Astrocyte (in vitro differentiated cells and primary cell): ENCODE data around the gene FAM227B. TPM values are rescaled to one million over a fixed set of nuclear protein-coding genes. Genes with fewer than 3 reads are reported as not detected.

ENCODE experiments used
- DNase-seq: peaks from one replicate; pipeline ENCODE4 v3.0.0-alpha.2; 2010; ENCODE audit warnings: low read depth
- FAIRE-seq: peaks from 2 replicates; lab custom pipeline; 2011; peaks lifted over from hg19 to GRCh38; lab: Jason Lieb, UNC
- H2AFZ ChIP-seq: 2 replicates; pipeline ENCODE4 v1.6.0; 2012; ENCODE audit warnings: low read depth, low read length, inconsistent platforms
- H3K27ac ChIP-seq: 2 replicates; pipeline ENCODE4 v1.5.1; 2011; ENCODE audit warnings: low read depth, low read length, inconsistent platforms
- H3K27me3 ChIP-seq: 2 replicates; pipeline ENCODE4 v1.6.0; 2011; ENCODE audit warnings: low read length, inconsistent platforms; ENCODE audit not compliant: insufficient read depth
- H3K36me3 ChIP-seq: 2 replicates; pipeline ENCODE4 v1.5.1; 2011; ENCODE audit warnings: low read length, inconsistent platforms; ENCODE audit not compliant: insufficient read depth
- H3K4me1 ChIP-seq: 2 replicates; pipeline ENCODE4 v1.5.1; 2011; ENCODE audit warnings: low read length, inconsistent platforms; ENCODE audit not compliant: insufficient read depth
- H3K4me2 ChIP-seq: 2 replicates; pipeline ENCODE4 v1.6.0; 2012; ENCODE audit warnings: low read length, inconsistent platforms
- H3K4me3 ChIP-seq: 2 replicates; pipeline ENCODE4 v1.5.1; 2011; ENCODE audit warnings: low read depth, mild to moderate bottlenecking, low read length, inconsistent platforms; ENCODE audit not compliant: insufficient read depth
- H3K79me2 ChIP-seq: 2 replicates; pipeline ENCODE4 v1.6.0; 2012; ENCODE audit warnings: mild to moderate bottlenecking, low read length, inconsistent platforms; ENCODE audit not compliant: insufficient read depth
- H3K9ac ChIP-seq: 2 replicates; pipeline ENCODE4 v1.6.0; 2012; ENCODE audit warnings: mild to moderate bottlenecking, low read length, inconsistent platforms
- H3K9me3 ChIP-seq: 2 replicates; pipeline ENCODE4 v1.5.1; 2012; ENCODE audit warnings: low read depth, mild to moderate bottlenecking, low read length, inconsistent platforms; ENCODE audit not compliant: insufficient read depth
- H4K20me1 ChIP-seq: 2 replicates; pipeline ENCODE4 v1.6.0; 2012; ENCODE audit warnings: low read length, inconsistent platforms; ENCODE audit not compliant: insufficient read depth
- H3K27ac Mint-ChIP-seq: one replicate; pipeline ENCODE4 v1.8.0; 2021; ENCODE audit warnings: mild to moderate bottlenecking, mixed read lengths; ENCODE audit not compliant: unreplicated experiment
- H3K27me3 Mint-ChIP-seq: one replicate; pipeline ENCODE4 v1.8.0; 2021; ENCODE audit warnings: low read depth, mixed read lengths; ENCODE audit not compliant: unreplicated experiment
- H3K36me3 Mint-ChIP-seq: one replicate; pipeline ENCODE4 v1.8.0; 2021; ENCODE audit warnings: low read depth, mixed read lengths; ENCODE audit not compliant: unreplicated experiment
- H3K4me1 Mint-ChIP-seq: one replicate; pipeline ENCODE4 v1.8.0; 2021; ENCODE audit warnings: low read depth, mixed read lengths; ENCODE audit not compliant: unreplicated experiment
- H3K4me3 Mint-ChIP-seq: one replicate; pipeline ENCODE4 v1.8.0; 2021; ENCODE audit warnings: mild to moderate bottlenecking, moderate library complexity, mixed read lengths; ENCODE audit not compliant: unreplicated experiment
- H3K9me3 Mint-ChIP-seq: one replicate; pipeline ENCODE4 v1.8.0; 2021; ENCODE audit warnings: mild to moderate bottlenecking, mixed read lengths; ENCODE audit not compliant: unreplicated experiment
- CTCF ChIP-seq: IDR thresholded peaks from 2 replicates; pipeline ENCODE4 v1.5.1; 2011; ENCODE audit warnings: low read depth, mild to moderate bottlenecking, inconsistent platforms, low read length, moderate library complexity; ENCODE audit not compliant: insufficient read depth
- EZH2 ChIP-seq: IDR thresholded peaks from 2 replicates; pipeline ENCODE4 v1.6.1; 2012; ENCODE audit warnings: mild to moderate bottlenecking, low read length, inconsistent platforms; ENCODE audit not compliant: insufficient read depth
- total RNA-seq: library from RNA; stranded (reverse); gene quantifications from 2 replicates; pipeline ENCODE4 v1.2.1, GENCODE V29; 2021

The FAM227B gene
- total RNA-seq, 1 donor from 2014 or later = 5.7 TPM

GRCh38 chr15:49423021-49423420, 197.6 kb downstream of the FAM227B start, which contains the start of gene FGF7:
TSS of gene FGF7 (plus strand) at chr15:49423242. CDS start at chr15:49424298, 1,056 bp downstream.
- no peak within 1 kb of the TSS for H2AFZ ChIP-seq
- no peak within 1 kb of the TSS for H3K4me3 ChIP-seq
- H3K4me2 ChIP-seq = peak within 1 kb of the TSS; percentile 8

GRCh38 chr15:49421991-49422390, 198.6 kb downstream of the FAM227B start:
- H3K4me3 ChIP-seq = no peak overlapping the region
- H3K27ac Mint-ChIP-seq = no peak overlapping the region
- no peak overlapping the region for H2AFZ ChIP-seq

More at GRCh38 chr15:49423021-49423420, 197.6 kb downstream of the FAM227B start, which contains the start of gene FGF7:
- Histone ChIP-seq H3K27ac (no peak within 1 kb of the TSS), H4K20me1 (no peaks in the 10 kb centered on the region), H3K4me1 (no peaks in the 10 kb centered on the region), H3K27me3 (no peaks in the 10 kb centered on the region), H3K79me2 (no peaks in the 10 kb centered on the region), H3K36me3 (no peaks in the 10 kb centered on the region), H3K9me3 (no peaks in the 10 kb centered on the region), H3K9ac (no peak within 1 kb of the TSS)
- no peak for TF ChIP-seq EZH2
- no peak for TF ChIP-seq CTCF
- Mint-ChIP-seq H3K36me3 (no peaks in the 10 kb centered on the region), H3K4me1 (peaks cover 1% of the 10 kb centered on the region), H3K9me3 (peaks cover 3% of the 10 kb centered on the region), H3K27ac (no peak within 1 kb of the TSS), H3K27me3 (no peaks in the 10 kb centered on the region), H3K4me3 (no peak within 1 kb of the TSS)
- peak; percentile 45 for FAIRE-seq
- DNase-seq = peak; percentile 65

More at GRCh38 chr15:49421991-49422390, 198.6 kb downstream of the FAM227B start:
- peaks cover 1% of the 10 kb centered on the region for H3K4me1 Mint-ChIP-seq
- no peaks in the 10 kb centered on the region for H3K36me3 ChIP-seq
- H3K9me3 ChIP-seq = no peaks in the 10 kb centered on the region
- no peaks in the 10 kb centered on the region for H3K27me3 ChIP-seq
- no peak overlapping the region for H3K4me3 Mint-ChIP-seq
- H3K27ac ChIP-seq = no peak overlapping the region
- no peaks in the 10 kb centered on the region for H3K36me3 Mint-ChIP-seq
- no peaks in the 10 kb centered on the region for H3K79me2 ChIP-seq
- no peak for FAIRE-seq
- H4K20me1 ChIP-seq = no peaks in the 10 kb centered on the region
- TF ChIP-seq EZH2 = no peak
- peak; percentile 66 for TF ChIP-seq CTCF
- no peaks in the 10 kb centered on the region for H3K4me1 ChIP-seq
- peak; percentile 55 for DNase-seq
- no peaks in the 10 kb centered on the region for H3K27me3 Mint-ChIP-seq
- H3K4me2 ChIP-seq = no peak overlapping the region
- peaks cover 3% of the 10 kb centered on the region for H3K9me3 Mint-ChIP-seq
- H3K9ac ChIP-seq = no peak overlapping the region
